Measurements from ENCODE around the gene GPR3. TPM values are rescaled to one million over a fixed set of nuclear protein-coding genes. Genes with fewer than 3 reads are reported as not detected.

GPR3 gene
- total and polyA plus RNA-seq, 11 donors: 0.11 to 3.7 (median 0.53) TPM; not detected in 1

GRCh38 chr1:27403065-27403726, 10.8 kb downstream of the GPR3 start:
- 36 to 72% (median 38%) methylated on average over 22 to 24 of the region's 24 CpGs for WGBS, 4 donors
- intact Hi-C loops (cut with DNase I): loop anchor here in 8 of 10 donors (2.0 to 10.0 kb wide), 7 partner anchors 122 to 262 kb away; partner anchors contain the start of gene AHDC1 (in 5 of the 8)
- DNase-seq (peak; percentile 60 to 86 (median 81)), ATAC-seq (peak; percentile 32 to 46 (median 46))
- H3K36me3 ChIP-seq: peaks cover 0 to 23% (median 17%) of the 10 kb centered on the region in 9 donors
- H3K27me3 ChIP-seq: no peaks in the 10 kb centered on the region
- H3K4me1 ChIP-seq: peaks cover 27 to 92% (median 76%) of the 10 kb centered on the region in 12 donors
- H3K4me3 ChIP-seq: peak overlapping the region in 3 of 12 donors; percentile 10 to 14 (median 11)
- peak overlapping the region; percentile 76 to 87 (median 85) for H3K27ac ChIP-seq
- peak in 2 of 12 donors; percentile 17 to 34 for TF ChIP-seq CTCF (IDR thresholded peaks at IDR 0.05)
- peak in 1 of 2 donors; percentile 36 for TF ChIP-seq POLR2A (IDR thresholded peaks at IDR 0.05)
- no peaks in the 10 kb centered on the region for H3K9me3 ChIP-seq

- intact Hi-C loops (cut with DNase I): loop anchor here in 9 of 10 donors (2.0 to 10.0 kb wide), 7 partner anchors 121 to 261 kb away; partner anchors contain the start of gene AHDC1 (in 6 of the 9)
- TF ChIP-seq CTCF (IDR thresholded peaks at IDR 0.05) (no peak), POLR2A (IDR thresholded peaks at IDR 0.05) (no peak)
- ATAC-seq (peak in 1 of 4 donors; percentile 3), DNase-seq (no peak)
- Histone ChIP-seq H3K36me3 (peaks cover 0 to 30% (median 24%) of the 10 kb centered on the region in 9 donors), H3K4me1 (peaks cover 27 to 85% (median 74%) of the 10 kb centered on the region in 12 donors), H3K27me3 (no peaks in the 10 kb centered on the region), H3K27ac (peak overlapping the region; percentile 76 to 87 (median 85)), H3K4me3 (no peak overlapping the region), H3K9me3 (no peaks in the 10 kb centered on the region)
Observed at GRCh38 chr1:27403931-27404330, 11.5 kb downstream of the GPR3 start.

- Histone ChIP-seq H3K4me1 (peaks cover 27 to 74% (median 64%) of the 10 kb centered on the region in 12 donors), H3K27ac (peak overlapping the region; percentile 76 to 87 (median 85)), H3K9me3 (no peaks in the 10 kb centered on the region), H3K27me3 (no peaks in the 10 kb centered on the region), H3K36me3 (peaks cover 0 to 42% (median 36%) of the 10 kb centered on the region in 9 donors), H3K4me3 (no peak overlapping the region)
- peak; percentile 3 to 52 (median 26) for ATAC-seq
- TF ChIP-seq POLR2A (IDR thresholded peaks at IDR 0.05) (no peak), CTCF (IDR thresholded peaks at IDR 0.05) (peak in 1 of 12 donors; percentile 10)
- intact Hi-C loops (cut with DNase I): loop anchor here in 4 of 10 donors (2.0 to 10.0 kb wide), 5 partner anchors 120 to 260 kb away; partner anchors contain the start of gene AHDC1 (in 2 of the 4)
- peak; percentile 67 to 81 (median 75) for DNase-seq
- WGBS, 4 donors: 24 to 39% (median 34%) methylated on average over 3 to 13 of the region's 13 CpGs
Observed at GRCh38 chr1:27405074-27405473, 12.7 kb downstream of the GPR3 start.
